NCI-H2081 (cell line): ENCODE results near the gene FBP2.
A peak's percentile ranks its signal among the peaks of the same experiment; 100 is the strongest.
"Not testable (repeated sequence)": the region's sequence is repeated elsewhere in the genome, so short reads cannot be mapped to it uniquely, and the experiment has no call there.

ENCODE experiments used
- DNase-seq, 2 experiments: peaks; one replicate each; lab custom pipeline; 2025; lab: John Stamatoyannopoulos, UW

Gene FBP2

GRCh38 chr9:94606646-94607422 lies 13.2 kb upstream of the FBP2 start:
- no peak for DNase-seq

GRCh38 chr9:94603259-94604160 lies 9.9 kb upstream of the FBP2 start:
- DNase-seq, result peak; percentile 54 to 64

DNA sequence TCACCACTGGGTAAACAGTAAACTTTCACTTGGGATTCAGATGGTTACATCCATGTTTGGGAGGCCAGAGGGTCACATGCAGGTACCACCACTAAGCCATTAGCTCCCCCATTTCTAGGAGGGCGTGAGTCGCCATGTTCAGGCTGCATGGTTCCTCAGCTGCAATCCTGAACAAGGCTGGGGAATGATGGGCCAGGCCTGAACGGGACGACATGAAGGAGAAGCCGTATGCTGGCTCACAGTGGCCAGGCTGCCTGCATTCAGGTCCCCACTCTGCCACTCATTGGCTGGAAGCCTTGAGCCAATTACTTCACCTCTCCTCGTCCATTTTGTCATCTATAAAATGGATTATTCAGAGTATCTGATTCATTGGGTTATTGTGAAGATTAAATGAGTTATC lies 9.0 kb upstream of the FBP2 start:
- no peak for DNase-seq

GRCh38 chr9:94600715-94601114 lies 7.1 kb upstream of the FBP2 start:
- no peak for DNase-seq

- DNase-seq, result no peak
Observed at GRCh38 chr9:94600258-94600657, 6.6 kb upstream of the FBP2 start.

DNA sequence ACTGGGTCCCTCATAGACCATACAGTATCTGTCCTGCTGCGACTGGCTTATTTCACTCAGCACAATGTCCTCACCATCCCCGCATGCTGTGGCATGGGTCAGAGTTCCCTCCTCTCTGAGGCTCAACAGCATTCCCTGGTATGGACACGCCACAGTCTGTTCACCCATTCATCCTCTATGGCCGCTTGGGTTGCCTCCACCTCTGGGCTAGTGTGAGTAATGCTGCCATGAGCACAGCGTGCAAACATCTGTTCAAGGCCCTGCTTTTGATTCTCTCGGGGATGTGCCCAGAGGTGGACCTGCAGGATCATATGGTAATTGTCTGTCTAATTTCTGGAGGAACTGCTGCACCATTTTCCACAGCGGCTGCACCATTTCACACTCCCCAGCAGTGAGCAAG lies 5.5 kb upstream of the FBP2 start:
- DNase-seq, result no peak

DNA sequence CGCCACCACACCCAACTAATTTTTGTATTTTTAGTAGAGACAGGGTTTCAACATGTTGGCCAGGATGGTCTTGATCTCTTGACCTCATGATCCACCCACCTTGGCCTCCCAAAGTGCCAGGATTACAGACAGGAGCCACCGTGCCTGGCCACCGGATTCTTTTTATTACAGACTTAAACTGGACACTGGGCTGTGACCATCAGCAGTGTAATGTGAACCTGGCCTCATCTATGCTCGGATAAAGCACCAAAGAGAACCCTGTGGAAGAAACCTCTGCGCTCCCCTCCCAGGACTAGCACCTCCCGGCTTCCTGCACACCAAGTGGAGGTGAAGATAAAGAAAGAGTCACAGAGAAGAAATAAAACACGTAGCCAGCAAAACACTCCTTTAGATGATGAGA lies 941 bp downstream of the FBP2 start:
- not testable (repeated sequence) for DNase-seq

DNA sequence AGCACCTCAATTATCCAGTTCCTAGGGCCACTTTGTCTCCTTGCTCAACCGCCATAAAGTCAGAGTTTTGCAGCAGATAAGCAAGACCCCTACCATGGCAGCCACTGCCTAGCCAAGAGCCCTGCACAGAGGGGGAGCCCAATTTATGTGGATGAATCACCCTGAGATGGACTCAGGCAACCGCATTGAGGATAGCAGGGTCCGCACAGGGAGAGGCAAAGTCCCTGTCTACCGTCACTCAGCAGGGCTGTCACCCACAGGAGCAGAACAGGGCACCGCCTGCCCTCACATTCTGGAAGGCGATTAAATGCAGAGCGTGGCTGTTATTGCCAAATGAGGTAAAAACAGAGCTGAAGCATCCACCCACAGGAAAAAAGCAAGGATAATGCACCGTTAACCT lies 1.7 kb downstream of the FBP2 start:
- DNase-seq, result no peak

GRCh38 chr9:94591046-94591545 lies 2.5 kb downstream of the FBP2 start:
- DNase-seq, result not testable (repeated sequence)

DNA sequence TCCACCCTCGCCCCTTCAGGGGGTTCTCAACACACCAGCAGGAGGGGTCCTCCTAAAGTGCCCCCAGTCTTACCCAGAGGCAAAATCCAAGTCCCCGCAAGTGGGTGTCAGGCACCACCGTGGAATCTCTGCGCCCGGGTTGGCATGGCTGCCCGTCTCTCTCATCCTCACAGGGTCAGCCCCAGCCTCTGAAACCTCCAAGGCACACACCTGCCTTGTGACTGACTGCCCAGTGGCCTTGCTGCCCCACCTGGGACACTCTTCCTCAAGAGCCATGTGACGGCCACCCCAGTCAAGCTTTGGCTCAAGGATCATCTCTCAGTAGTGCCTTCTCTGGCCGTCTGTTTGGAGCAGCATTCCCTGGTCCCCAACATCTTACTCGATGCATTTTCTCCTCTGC lies 4.9 kb downstream of the FBP2 start:
- no peak for DNase-seq

DNA sequence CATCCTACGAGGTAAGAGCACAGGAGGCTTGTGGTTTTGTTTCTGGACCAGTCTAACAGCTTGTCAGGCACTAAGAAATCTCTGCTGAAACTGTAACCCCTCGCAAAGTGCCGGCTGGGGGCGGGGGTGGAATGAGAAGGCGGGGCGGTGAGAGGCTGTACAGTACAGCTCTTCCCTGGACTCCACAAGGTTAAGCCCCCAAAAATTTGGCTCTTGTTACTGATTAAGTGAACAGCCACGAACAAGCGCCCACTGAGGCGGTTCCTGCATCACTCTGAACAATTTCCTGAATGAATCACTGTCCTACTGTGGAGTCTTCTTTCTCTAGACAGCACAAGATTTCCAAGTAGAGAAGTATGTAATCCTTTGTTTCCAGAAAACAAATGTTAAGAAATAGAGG lies 6.8 kb downstream of the FBP2 start:
- no peak for DNase-seq

DNA sequence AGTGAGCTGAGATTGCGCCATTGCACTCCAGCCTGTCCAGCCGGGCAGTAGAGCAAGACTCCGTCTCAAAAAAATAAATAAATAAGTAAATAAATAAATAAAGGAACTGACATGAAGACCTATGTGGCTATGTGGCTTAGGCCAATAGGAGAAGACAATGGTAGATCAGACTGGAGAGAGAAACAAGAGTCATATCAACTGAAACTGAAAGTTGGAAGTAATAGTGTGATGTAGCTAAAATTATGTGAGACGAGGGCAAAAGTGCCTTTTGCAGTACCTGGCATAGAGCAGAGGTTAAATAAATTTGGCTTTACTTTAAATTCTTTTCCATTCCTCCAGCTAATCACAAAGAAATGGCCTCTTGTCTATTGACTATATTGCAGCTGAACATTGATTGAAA lies 7.3 kb downstream of the FBP2 start:
- DNase-seq, result no peak

- DNase-seq, result no peak
Observed at GRCh38 chr9:94584555-94584954, 9.1 kb downstream of the FBP2 start.

DNA sequence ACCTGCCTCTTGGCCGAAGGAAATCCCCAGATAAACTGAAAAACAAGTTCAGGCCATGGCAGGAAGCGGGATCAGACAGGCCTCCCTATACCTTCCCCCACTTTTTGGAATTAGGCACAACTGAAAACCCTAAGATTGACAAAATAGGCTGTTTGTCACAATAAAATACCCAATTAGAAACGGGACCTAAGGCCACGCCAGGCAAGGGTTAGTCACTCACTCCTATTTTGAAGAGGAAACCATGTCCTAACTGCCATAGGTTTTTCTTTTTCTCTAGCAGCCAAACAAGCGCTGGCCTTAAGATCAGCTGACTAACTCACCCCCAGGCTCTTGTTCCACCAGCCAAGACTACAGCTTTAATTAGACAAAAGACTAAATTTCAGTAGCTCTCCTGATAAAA lies 11.9 kb downstream of the FBP2 start:
- no peak for DNase-seq

- no peak for DNase-seq
Observed at GRCh38 chr9:94577571-94577970, 16.1 kb downstream of the FBP2 start.

DNA sequence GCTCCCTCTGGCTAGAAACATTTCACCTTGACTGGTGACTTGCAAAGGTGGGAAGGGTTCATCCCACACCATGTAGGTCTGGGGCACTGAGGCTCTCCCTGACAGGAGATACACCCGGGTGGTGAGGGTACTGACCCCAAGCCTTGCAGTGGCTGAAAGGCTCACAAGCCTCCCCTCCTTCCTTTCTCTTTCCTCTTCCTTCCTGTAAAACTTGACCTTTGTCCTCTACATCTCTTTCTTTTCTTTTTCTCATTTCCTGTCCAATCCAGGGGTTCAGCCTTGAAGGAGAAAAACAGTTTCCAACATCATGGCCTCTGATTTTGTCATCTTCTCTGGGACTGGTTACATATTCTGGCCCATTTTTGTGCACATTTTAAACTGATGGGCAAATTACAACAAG lies 16.6 kb downstream of the FBP2 start:
- DNase-seq, result no peak

GRCh38 chr9:94576131-94576530 lies 17.5 kb downstream of the FBP2 start:
- no peak for DNase-seq

DNA sequence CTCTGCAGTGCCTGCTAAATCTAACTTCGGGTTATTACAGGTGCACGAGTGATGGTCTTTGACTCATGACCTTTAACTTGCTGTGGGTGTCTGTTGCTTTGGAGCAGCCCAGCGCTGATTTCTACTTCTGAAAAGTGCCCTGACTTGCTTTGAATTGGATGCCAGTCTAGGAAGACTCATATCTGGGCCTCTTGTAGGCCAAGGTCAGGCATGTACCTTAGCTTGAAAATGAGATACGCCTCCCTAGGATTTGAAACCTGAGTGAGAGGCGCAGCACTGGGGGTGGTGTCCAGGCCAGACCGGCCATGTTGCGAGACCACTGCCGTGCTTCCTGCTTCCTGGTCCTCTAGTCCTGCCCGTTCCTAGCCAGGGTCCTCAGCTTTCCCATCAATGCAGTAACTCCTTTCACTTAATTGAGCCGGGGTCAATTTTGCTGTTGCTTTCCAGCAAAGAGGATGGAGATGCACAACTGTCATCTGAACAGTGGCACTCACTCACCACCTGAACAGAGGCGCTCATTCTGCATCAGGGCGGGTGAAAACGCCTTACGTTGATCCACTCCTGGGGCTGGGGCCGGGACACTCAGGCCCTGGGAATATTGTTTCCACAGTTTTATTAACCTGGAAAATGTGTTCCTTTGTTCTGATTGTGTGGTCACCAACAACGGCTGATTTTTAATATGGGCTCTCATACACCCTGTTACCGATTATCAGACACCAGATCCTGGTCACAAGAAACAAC lies 24.5 kb downstream of the FBP2 start:
- no peak for DNase-seq

DNA sequence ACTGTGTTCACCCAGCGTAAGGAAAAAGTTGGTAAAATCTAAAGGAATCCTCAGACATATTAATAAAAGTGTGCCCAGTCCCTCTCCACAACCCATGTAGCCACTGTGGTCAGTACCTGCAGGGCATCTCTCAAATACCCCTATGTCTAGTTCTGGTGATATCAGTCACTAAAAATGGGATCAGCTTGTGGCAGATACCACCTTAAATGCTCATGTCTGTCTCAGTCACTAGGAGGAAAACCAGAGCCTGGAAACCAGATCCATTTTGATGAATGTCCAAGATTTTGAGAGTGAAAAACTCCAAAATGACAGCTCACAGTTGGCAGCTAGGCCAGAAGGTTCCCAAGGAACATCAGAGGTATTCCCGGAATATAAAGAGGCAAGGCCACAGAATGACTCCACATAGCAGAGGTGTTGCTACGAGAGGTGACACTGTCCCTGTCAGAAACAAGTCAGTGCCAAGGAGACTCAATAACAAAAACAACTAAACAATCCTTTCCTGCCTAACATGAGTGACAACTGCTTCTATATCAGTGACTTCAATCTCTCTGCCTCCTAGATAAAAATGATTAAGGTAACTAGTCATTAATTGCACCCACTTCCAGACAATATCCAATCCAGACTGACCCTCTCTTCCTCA lies 25.3 kb downstream of the FBP2 start:
- DNase-seq, result no peak

- no peak for DNase-seq
Observed at GRCh38 chr9:94567271-94567670, 26.4 kb downstream of the FBP2 start.

GRCh38 chr9:94566550-94566949 lies 27.1 kb downstream of the FBP2 start:
- no peak for DNase-seq

GRCh38 chr9:94564279-94564678 lies 29.3 kb downstream of the FBP2 start:
- DNase-seq, result not testable (repeated sequence)
